Measurements from ENCODE around the gene CCNDBP1.

CCNDBP1 gene

DNA sequence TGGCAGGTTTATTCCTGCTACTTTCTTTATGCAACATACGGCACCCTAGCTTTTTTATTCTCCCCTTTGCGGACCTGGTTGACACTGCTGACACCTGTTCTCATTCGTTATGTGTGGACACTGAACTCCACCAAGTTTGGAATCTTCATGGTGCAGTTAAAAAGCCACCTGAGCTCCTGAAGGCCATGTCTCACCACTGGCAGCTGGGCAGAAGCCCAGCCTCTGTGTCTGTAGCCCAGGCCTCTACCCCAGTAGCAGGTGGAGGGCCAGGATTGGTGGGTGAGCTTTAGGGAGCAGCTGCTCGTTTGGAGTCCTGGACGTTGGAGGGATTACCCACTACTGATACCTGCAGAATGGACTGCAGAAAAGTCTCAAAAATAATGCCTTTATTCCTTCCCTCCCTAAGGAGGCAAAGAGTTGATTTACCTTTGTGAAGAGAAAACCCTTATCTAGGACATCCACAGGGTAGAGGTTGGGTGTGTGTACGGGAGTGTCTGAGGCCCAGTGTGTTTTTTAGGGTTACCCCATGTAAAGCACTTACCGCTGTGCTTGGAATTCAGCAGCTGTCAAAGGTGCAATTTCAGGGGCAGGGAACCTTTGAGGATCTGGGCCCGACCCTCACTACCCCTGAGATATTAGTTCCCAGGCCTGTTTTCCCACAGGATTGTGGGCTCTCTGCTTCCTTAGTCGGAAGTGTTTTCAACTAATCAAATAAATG, 637 bp upstream of the CCNDBP1 start:
- Histone ChIP-seq H3K4me1 (ENCODE audit: insufficient read depth, insufficient read length) (peaks cover 6% of the 10 kb centered on the region), H3K9ac (ENCODE audit: insufficient read length, low read depth) (peak overlapping the region; percentile 21), H3K36me3 (ENCODE audit: insufficient read depth, insufficient read length, low read length) (peaks cover 12% of the 10 kb centered on the region), H3K9me3 (ENCODE audit: insufficient read depth, low read length) (no peaks in the 10 kb centered on the region), H3K27me3 (ENCODE audit: insufficient read depth, insufficient read length) (no peaks in the 10 kb centered on the region), H3K4me3 (ENCODE audit: insufficient read length, low read depth) (peak overlapping the region; percentile 11)
- TF ChIP-seq SUZ12 (IDR thresholded peaks at IDR 0.05; ENCODE audit: extremely low read depth, insufficient read depth, insufficient read length) (no peak), ZNF274 (IDR thresholded peaks at IDR 0.05; ENCODE audit: low read depth, low read length) (no peak), YY1 (IDR thresholded peaks at IDR 0.05; ENCODE audit: insufficient read depth, insufficient read length) (no peak)
- DNase-seq (ENCODE audit: low read depth, low spot score) = no peak

DNA sequence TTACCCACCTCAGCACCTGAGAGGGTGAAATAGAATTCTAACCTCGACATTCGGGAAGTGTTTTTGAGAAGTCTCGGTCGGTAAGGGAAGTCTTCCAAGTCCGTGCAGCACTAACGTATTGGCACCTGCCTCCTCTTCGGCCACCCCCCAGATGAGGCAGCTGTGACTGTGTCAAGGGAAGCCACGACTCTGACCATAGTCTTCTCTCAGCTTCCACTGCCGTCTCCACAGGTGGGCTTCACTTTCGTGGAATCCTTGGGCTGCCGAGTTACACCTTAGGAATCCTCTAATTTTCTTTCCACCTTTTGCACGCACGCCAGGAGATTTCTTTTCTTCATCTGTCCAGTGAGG, 775 bp downstream of the CCNDBP1 start:
- Histone ChIP-seq H3K4me3 (ENCODE audit: insufficient read length, low read depth) (peak overlapping the region; percentile 80), H3K27me3 (ENCODE audit: insufficient read depth, insufficient read length) (no peaks in the 10 kb centered on the region), H3K36me3 (ENCODE audit: insufficient read depth, insufficient read length, low read length) (peaks cover 26% of the 10 kb centered on the region), H3K9me3 (ENCODE audit: insufficient read depth, low read length) (no peaks in the 10 kb centered on the region), H3K9ac (ENCODE audit: insufficient read length, low read depth) (peak overlapping the region; percentile 75), H3K4me1 (ENCODE audit: insufficient read depth, insufficient read length) (peaks cover 6% of the 10 kb centered on the region)
- DNase-seq (ENCODE audit: low read depth, low spot score) = no peak
- TF ChIP-seq YY1 (IDR thresholded peaks at IDR 0.05; ENCODE audit: insufficient read depth, insufficient read length) = no peak
- no peak for TF ChIP-seq SUZ12 (IDR thresholded peaks at IDR 0.05; ENCODE audit: extremely low read depth, insufficient read depth, insufficient read length)
- no peak for TF ChIP-seq ZNF274 (IDR thresholded peaks at IDR 0.05; ENCODE audit: low read depth, low read length)

DNA sequence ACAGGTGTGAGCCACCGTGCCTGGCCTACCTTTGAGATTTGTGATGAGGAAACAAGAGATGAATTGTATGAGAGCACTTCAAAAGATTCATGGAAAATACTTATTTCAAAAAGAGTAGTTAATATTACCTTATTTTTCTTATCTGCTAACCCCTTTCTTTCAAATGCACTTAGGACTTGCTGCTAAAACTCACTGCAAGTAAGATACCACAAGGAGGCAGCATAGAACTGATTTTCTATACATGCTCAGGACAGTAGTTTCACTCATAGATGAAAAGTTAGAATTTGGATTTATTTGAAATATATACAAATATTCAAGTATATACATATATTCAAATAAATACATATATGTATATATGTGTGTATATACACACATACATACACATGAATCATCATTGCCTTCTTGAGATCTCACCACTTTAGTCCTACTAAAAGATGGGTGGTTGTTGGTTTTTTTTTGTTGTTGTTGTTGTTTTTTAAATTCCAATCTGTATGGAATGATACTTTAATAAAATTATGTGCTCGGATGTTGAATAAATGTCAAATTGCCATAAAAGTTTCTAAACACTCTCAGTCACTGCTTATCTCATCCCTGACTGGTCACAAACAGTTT, 2.4 kb downstream of the CCNDBP1 start:
- DNase-seq (ENCODE audit: low read depth, low spot score) = no peak
- TF ChIP-seq SUZ12 (IDR thresholded peaks at IDR 0.05; ENCODE audit: extremely low read depth, insufficient read depth, insufficient read length) = no peak
- TF ChIP-seq ZNF274 (IDR thresholded peaks at IDR 0.05; ENCODE audit: low read depth, low read length) = no peak
- no peak for TF ChIP-seq YY1 (IDR thresholded peaks at IDR 0.05; ENCODE audit: insufficient read depth, insufficient read length)
- no peaks in the 10 kb centered on the region for H3K9me3 ChIP-seq (ENCODE audit: insufficient read depth, low read length)
- H3K27me3 ChIP-seq (ENCODE audit: insufficient read depth, insufficient read length) = no peaks in the 10 kb centered on the region
- H3K4me3 ChIP-seq (ENCODE audit: insufficient read length, low read depth) = no peak overlapping the region
- H3K4me1 ChIP-seq (ENCODE audit: insufficient read depth, insufficient read length) = peaks cover 6% of the 10 kb centered on the region
- H3K9ac ChIP-seq (ENCODE audit: insufficient read length, low read depth) = no peak overlapping the region
- H3K36me3 ChIP-seq (ENCODE audit: insufficient read depth, insufficient read length, low read length) = peaks cover 42% of the 10 kb centered on the region

DNA sequence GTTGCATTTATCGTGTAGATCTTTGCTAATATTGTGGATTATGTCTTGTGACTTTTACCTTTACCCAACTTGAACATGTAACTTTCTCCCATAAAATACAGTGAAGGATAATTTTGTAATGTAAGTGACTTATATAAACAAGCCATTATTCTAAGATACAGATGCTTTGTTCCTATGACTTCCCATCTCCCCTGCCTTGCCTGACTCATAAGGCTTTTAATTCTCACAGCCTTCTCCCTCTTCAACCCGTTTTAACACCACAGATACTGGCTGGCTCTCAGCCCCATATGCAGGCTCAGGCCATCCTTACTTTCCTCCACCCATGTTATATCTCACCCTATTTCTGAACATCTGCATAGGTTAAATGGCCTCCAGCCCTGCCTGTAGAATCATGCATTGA, 4.1 kb downstream of the CCNDBP1 start:
- H3K36me3 ChIP-seq (ENCODE audit: insufficient read depth, insufficient read length, low read length) = peaks cover 47% of the 10 kb centered on the region

DNA sequence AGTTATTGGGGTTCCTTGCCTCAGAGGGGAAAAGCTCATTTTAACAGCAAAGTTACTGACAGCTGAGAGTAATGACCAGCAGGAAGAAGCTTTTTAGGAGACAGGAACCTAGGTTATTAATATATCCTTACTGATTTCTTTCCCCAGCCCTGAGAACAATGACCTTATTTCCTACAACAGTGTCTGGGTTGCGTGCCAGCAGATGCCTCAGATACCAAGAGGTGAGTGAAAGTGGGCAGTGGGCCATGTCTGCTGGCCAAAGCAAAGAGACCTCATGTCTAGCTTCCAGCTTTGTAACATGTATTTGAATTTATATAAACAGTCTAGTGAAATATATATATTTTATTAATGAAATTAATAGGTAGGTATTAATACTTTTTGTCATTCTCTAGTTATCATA, 5.0 kb downstream of the CCNDBP1 start:
- Histone ChIP-seq H3K27me3 (ENCODE audit: insufficient read depth, insufficient read length) (no peaks in the 10 kb centered on the region), H3K9ac (ENCODE audit: insufficient read length, low read depth) (no peak overlapping the region), H3K4me1 (ENCODE audit: insufficient read depth, insufficient read length) (no peaks in the 10 kb centered on the region), H3K36me3 (ENCODE audit: insufficient read depth, insufficient read length, low read length) (peaks cover 47% of the 10 kb centered on the region), H3K4me3 (ENCODE audit: insufficient read length, low read depth) (no peak overlapping the region), H3K9me3 (ENCODE audit: insufficient read depth, low read length) (no peaks in the 10 kb centered on the region)
- no peak for DNase-seq (ENCODE audit: low read depth, low spot score)
- TF ChIP-seq YY1 (IDR thresholded peaks at IDR 0.05; ENCODE audit: insufficient read depth, insufficient read length) = no peak
- TF ChIP-seq ZNF274 (IDR thresholded peaks at IDR 0.05; ENCODE audit: low read depth, low read length) = no peak
- no peak for TF ChIP-seq SUZ12 (IDR thresholded peaks at IDR 0.05; ENCODE audit: extremely low read depth, insufficient read depth, insufficient read length)

More for the DNA sequence above, 4.1 kb downstream of the CCNDBP1 start:
- no peak for DNase-seq (ENCODE audit: low read depth, low spot score)
- Histone ChIP-seq H3K4me3 (ENCODE audit: insufficient read length, low read depth) (no peak overlapping the region), H3K4me1 (ENCODE audit: insufficient read depth, insufficient read length) (peaks cover 6% of the 10 kb centered on the region), H3K9me3 (ENCODE audit: insufficient read depth, low read length) (no peaks in the 10 kb centered on the region), H3K9ac (ENCODE audit: insufficient read length, low read depth) (no peak overlapping the region), H3K27me3 (ENCODE audit: insufficient read depth, insufficient read length) (no peaks in the 10 kb centered on the region)
- no peak for TF ChIP-seq ZNF274 (IDR thresholded peaks at IDR 0.05; ENCODE audit: low read depth, low read length)
- no peak for TF ChIP-seq SUZ12 (IDR thresholded peaks at IDR 0.05; ENCODE audit: extremely low read depth, insufficient read depth, insufficient read length)
- no peak for TF ChIP-seq YY1 (IDR thresholded peaks at IDR 0.05; ENCODE audit: insufficient read depth, insufficient read length)

DNA sequence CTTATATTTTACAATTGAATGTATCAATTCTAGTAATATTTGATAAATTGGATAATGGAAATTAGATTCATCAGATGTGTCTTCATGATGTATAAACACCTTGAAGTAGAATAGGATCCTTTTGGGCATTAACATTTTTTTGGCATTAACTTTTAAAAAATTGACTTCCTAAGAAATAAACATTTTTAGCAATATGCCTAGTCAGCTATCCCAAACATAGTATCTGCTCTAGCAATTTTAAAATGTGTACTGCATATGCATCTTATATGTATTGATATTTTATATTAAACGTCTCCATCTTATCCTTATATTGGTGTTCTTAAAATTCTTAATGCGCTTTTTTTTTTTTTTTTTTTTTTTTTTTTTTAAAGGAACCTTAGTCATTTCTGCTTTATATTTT, 8.5 kb downstream of the CCNDBP1 start:
- DNase-seq (ENCODE audit: low read depth, low spot score) = no peak
- no peak overlapping the region for H3K4me3 ChIP-seq (ENCODE audit: insufficient read length, low read depth)
- TF ChIP-seq ZNF274 (IDR thresholded peaks at IDR 0.05; ENCODE audit: low read depth, low read length) = no peak
- no peak for TF ChIP-seq SUZ12 (IDR thresholded peaks at IDR 0.05; ENCODE audit: extremely low read depth, insufficient read depth, insufficient read length)
- no peaks in the 10 kb centered on the region for H3K27me3 ChIP-seq (ENCODE audit: insufficient read depth, insufficient read length)
- H3K36me3 ChIP-seq (ENCODE audit: insufficient read depth, insufficient read length, low read length) = peaks cover 52% of the 10 kb centered on the region
- no peak overlapping the region for H3K9ac ChIP-seq (ENCODE audit: insufficient read length, low read depth)
- no peaks in the 10 kb centered on the region for H3K4me1 ChIP-seq (ENCODE audit: insufficient read depth, insufficient read length)
- no peaks in the 10 kb centered on the region; the same call in 1 of the 2 replicates for H3K9me3 ChIP-seq (ENCODE audit: insufficient read depth, low read length)

DNA sequence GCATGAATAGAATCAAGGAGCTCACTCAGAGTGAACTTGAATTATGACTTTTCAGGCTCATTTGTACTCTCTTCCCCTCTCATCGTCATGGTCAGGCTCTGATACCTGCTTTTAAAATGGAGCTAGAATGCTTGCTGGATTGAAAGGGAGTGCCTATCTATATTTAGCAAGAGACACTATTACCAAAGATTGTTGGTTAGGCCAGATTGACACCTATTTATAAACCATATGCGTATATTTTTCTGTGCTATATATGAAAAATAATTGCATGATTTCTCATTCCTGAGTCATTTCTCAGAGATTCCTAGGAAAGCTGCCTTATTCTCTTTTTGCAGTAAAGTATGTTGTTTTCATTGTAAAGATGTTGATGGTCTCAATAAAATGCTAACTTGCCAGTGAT, 9.6 kb downstream of the CCNDBP1 start:
- Histone ChIP-seq H3K36me3 (ENCODE audit: insufficient read depth, insufficient read length, low read length) (peaks cover 45% of the 10 kb centered on the region), H3K27me3 (ENCODE audit: insufficient read depth, insufficient read length) (no peaks in the 10 kb centered on the region), H3K4me1 (ENCODE audit: insufficient read depth, insufficient read length) (no peaks in the 10 kb centered on the region), H3K4me3 (ENCODE audit: insufficient read length, low read depth) (no peak overlapping the region), H3K9me3 (ENCODE audit: insufficient read depth, low read length) (no peaks in the 10 kb centered on the region; the same call in 1 of the 2 replicates), H3K9ac (ENCODE audit: insufficient read length, low read depth) (no peak overlapping the region)
- DNase-seq (ENCODE audit: low read depth, low spot score) = no peak
- TF ChIP-seq ZNF274 (IDR thresholded peaks at IDR 0.05; ENCODE audit: low read depth, low read length) = no peak
